HG03442 (cell line): ENCODE results near the gene TSGA10.
"Not testable (repeated sequence)": the region's sequence is repeated elsewhere in the genome, so short reads cannot be mapped to it uniquely, and the experiment has no call there.

ENCODE experiments used
- ATAC-seq: cut with Tn5 transposase; IDR thresholded peaks from one replicate; pipeline ENCODE4 v1.9.1; 2021; ENCODE audit warnings: mild to moderate bottlenecking, moderate library complexity; ENCODE audit not compliant: unreplicated experiment

The TSGA10 gene

DNA sequence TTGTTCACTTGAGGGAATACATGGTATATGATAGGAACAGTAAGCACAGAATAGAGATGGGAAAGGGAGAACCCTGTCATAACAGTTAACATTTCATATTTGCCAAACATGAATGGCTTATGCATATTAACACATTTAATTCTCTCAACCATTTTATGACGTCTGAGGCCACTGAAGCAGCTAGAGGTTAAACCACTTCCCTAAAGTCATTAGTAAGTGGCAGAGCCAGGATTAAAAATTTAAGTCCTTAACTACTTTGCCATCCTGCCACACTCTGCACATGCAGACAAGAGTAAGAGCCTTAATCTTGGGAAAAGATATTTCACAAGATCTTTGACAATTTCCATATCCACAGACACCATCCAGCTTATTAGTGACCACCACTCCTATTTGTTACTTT is 2.1 kb upstream of the TSGA10 start:
- ATAC-seq = no peak

DNA sequence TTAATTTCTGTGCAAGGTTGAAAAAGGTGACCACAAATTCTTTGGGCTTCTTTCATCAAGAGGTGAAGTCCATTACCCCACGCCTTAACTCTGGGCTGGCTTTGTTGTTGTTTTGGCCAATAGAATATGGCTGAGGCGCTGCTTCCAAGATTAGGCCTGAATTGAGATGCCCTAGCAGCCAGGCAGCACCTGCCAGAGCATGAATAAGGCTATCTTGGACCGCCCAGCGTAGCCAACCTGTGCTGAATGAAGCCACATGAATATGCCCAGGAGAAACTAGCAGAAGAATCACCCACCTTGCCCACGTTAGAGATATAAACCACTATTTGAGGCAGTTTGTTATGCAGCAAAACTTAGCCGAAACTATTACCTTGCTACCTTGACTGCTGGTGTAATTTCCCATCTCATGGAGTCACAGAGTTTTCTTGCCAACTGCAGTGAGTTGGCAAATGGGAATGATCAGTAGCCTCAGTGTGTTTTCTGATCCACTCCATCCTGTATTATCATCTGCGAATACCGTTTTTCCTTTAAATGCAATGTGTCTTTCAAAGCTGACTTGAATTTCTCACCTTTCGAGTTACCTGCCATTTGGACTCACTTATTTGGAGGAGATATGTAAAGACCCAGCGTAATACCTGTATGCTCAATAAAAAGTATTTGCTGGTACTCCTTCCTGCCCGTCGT is 679 bp downstream of the TSGA10 start:
- no peak for ATAC-seq

GRCh38 chr2:99152199-99152895 is 2.4 kb downstream of the TSGA10 start:
- no peak for ATAC-seq

DNA sequence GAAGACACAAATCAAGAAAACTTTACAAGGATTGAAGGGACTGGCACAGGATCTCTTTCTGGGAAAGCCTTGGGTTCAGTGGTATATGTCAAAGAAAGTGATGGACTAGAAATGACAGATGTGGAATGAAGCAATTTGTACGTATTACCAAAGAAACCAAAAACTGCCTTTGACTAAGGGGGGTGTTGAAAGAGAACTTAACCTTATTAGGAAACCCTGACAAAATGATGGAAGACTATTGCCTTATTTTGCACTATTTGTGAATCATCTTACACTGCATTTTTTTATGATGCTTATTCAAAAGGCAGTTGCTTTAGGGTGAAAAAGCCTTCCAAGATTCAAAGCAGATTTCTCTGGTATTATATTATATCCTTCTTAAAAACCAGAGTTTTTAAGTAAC is 4.0 kb downstream of the TSGA10 start:
- no peak for ATAC-seq

DNA sequence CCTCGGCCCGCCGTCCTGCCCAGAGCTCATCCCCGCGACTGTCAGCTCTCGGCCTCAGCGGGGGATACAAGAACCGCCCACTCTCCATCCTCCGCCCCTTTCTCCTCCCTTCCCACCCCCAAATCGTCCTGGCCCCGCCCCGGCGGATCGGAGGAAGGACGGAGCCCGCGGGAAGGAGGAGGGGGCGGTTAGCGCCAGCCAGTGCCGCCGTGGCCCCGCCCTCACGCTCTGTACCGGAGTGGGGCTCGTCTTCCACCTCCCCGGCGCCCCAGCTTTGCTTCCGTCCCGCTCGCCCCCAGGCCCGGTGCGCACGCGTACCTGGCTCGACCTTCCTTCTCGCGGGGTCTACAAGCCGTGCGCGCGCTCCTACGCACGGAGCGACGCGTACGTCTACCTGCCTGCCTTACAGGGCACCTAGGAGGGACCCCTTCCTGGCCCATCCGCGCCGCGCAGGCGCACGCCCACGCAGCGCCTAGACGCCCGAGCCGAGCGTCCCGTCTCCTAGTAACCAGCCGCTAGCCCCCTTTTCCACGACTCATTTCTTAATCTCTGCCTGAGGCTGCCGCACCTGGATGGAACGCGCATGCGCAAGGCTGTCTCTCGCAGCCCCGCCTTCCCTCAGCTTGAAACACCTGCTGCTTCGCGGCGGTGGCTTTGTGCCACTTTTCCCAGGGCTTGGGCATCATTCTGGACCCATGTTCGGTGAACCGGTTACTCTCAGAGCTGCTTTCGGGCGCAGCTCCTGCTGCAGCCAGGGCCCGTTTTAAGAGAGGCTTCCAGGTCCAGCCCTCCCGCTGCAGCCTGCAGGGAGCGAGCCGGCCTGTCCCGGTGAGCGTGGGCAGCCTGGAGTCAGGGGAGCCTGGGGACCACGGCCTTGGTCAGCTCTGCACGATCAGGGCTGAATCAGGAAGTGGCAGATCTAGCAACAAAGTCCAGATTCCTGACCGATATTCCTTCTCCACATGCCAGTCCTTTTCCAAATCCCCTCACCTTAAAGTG is 13.3 kb downstream of the TSGA10 start, which contains the start of gene C2orf15:
Gene C2orf15, plus strand, starts transcription at position 598 of the 999 bp plus-strand sequence. CDS start 8,852 bp downstream, outside the sequence.
- peak; percentile 88 for ATAC-seq

DNA sequence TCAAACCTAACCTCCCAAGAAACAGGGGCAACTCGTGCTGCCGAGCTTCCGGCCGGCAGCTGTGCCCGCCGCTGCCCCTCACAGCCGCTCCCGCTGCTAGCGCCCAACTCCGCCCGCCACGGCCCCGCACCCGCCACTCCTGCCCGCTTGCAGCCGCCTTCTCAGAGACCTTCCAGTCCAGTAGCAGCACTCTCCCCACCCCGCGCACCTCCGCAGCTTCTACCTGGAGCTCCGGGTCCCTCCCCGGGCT is 14.0 kb downstream of the TSGA10 start:
- peak; percentile 21 for ATAC-seq

DNA sequence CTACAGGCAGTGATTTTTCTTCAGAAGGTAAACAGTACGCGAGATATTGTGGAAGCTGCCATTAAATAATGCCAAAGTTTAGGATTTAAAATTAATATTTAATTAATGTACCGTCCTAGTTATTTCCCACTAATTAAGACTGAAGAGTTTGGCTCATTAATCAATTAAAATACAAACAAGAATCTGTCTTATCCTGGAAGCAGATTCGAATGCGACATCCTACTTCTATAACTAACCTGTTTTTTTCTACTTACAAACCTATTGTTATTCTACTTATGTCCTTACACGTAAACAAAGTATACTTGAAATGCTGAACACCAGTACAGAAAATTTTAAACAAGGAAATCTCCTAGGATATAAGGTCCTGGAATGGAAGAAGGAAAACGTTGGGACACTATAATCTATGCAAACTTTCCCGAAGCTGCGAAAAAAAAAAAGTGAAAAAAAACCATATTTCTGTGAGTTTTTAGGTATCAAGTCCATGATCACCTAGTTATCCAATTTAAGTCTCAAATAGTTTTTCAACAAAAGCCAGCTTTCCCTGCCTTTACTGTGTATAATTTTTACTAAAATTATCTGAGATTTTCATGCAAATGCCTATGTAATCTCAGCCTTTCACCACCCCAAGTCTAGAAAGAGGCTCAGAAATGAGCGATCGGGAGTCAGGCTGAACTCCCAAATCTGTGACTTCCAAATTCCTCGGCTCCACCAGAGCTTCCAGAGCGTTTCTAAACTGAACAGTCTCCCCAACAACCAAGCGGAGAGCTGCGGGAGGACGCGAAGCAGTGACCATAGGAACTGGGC is 14.5 kb downstream of the TSGA10 start:
- no peak for ATAC-seq

DNA sequence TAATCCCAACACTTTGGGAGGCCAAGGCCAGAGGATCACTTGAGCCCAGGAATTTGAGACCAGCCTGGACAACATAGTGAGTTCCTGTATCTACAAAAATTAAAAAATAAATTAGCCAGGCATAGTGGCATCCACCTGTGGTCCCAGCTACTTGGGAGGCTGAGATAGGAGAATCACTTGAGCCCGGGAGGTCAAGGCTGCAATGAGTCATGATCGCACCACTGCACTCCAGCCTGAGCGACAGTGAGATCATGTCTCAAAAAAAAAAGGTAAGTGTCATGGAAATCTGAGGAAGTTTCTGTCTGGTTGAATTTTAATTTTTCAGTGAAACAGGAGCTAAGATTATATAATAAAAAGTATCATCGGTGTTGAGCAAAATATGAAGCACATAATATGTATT is 15.7 kb downstream of the TSGA10 start:
- ATAC-seq = no peak

GRCh38 chr2:99135044-99135556 is 19.6 kb downstream of the TSGA10 start:
- not testable (repeated sequence) for ATAC-seq

GRCh38 chr2:99127981-99128380 is 26.8 kb downstream of the TSGA10 start:
- ATAC-seq = no peak

GRCh38 chr2:99112617-99113016 is 42.1 kb downstream of the TSGA10 start:
- ATAC-seq = no peak

GRCh38 chr2:99111945-99112344 is 42.8 kb downstream of the TSGA10 start:
- ATAC-seq = no peak

GRCh38 chr2:99111236-99111635 is 43.5 kb downstream of the TSGA10 start:
- no peak for ATAC-seq

DNA sequence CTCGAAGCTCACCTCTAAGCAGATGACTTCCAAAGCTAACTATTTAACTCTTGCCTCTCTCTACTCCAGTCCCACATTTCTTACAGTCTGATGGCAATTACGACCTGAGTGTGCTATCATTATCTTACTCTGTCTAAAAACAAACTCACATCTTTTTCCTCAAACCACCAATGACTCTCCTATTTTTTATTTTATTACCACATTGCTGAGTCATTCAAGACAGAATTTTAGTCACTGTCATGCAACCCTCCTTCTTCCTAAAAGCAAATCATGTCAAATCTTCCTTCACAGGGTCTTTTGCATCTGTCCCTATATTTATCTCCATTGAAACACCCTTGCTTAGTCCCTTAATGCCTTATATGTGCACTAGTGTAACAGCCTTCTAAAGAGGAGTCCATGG is 47.8 kb downstream of the TSGA10 start:
- ATAC-seq = no peak

DNA sequence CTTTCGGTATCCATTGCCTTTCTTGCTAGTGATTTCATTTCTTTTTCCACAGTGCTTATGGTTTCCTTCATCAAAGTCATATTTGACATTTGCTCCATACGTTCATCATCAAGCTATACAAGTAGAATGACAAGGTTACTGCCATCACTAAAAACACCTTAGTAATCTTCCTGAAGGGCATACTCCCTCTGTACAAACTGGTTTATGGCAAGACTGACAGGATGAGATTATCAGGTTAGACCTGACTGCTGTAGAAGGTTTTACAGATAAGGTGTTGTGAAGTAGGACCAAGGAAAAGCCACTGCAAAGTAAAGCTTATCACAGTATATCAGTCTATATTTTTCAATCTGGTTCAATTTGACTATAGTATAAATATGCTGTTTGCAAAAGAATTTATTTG is 50.7 kb downstream of the TSGA10 start:
- no peak for ATAC-seq

DNA sequence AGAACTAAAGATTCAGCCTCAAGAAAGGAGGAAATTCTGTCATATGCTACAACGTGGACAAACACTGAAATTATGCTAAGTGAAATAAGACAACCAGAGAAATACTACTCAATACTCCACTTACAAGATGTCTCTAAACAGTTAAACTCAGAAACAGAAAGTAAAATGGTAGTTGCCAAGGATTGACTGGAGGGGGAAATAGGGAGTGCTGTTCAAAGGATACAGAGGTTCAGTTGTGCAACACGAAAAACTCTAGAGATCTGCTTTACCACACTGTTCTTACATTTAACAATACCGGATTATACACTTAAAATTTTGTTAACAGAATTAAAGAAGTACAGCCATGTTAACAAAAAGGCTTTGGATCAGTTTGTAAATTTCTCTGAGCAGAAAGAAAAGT is 53.0 kb downstream of the TSGA10 start:
- ATAC-seq = no peak

- no peak for ATAC-seq
These were observed 58.0 kb downstream of the TSGA10 start for GRCh38 chr2:99096728-99097127.

GRCh38 chr2:99088017-99088416 is 66.7 kb downstream of the TSGA10 start:
- peak; percentile 57 for ATAC-seq

DNA sequence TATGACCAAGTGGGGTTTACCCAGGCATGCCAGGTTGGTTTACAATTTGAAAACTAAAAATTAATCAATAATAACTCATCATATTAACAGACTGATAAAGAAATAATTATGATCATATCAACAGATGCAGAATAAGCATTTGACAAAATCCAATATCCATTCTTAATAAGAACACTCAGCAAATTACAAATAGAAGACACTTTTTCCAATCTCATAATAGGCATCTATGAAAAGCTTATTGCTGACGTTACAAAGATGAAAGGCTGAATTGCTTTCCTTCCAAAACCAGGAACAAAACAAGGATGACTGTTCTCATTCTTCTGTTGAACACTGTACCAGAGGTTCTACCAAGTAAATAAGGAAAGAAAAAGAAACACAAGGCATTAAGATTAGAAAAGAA is 68.4 kb downstream of the TSGA10 start:
- no peak for ATAC-seq

- no peak for ATAC-seq
These were observed 69.3 kb downstream of the TSGA10 start for GRCh38 chr2:99085421-99085820.

DNA sequence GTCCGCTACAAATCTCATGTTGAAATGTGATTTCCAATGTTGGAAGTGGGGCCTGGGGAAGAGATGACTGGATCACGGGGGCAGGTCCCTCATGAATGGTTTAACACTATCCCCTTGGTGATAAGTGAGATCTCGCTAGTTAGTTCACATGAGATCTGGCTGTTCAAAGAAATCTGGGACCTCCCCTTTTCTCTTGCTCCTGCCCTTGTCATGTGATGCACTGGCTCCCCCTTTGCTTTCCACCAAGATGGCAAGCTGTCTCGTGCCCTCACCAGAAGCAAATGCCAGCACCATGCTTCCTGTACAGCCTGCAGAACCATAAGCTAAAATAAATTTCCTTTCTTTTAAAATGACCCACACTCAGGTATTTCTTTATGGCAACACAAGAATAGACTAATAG is 70.5 kb downstream of the TSGA10 start:
- no peak for ATAC-seq
